Measurements from ENCODE around the gene FFAR2. TPM values are rescaled to one million over a fixed set of nuclear protein-coding genes. Genes with fewer than 3 reads are reported as not detected.
"Not testable (repeated sequence)": the region's sequence is repeated elsewhere in the genome, so short reads cannot be mapped to it uniquely, and the experiment has no call there.

Gene FFAR2
- total and polyA plus RNA-seq, 2 donors (not counting 3 experiments of a cell fraction or from before 2014, with no cell fraction given): not detected

DNA sequence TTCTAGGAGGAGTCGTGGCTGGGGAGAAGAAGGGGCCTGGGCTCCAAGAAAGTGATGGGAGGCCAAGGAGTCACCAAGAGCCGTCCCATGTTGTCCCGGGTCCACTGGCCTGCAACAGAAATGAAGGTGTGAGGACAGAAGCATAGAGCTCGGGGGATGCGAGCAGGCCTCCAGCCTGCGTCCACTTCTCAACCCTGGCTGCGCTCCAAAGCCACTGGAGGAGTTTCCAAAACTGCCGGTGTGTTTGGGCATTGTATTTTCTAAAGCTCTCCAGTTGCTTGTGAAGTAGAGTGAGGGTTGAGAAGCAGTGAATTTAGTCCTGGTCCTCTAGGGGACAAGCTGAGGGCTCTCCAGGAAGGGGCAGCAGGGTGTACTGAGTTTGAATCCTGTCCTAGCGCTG is 13.0 kb downstream of the FFAR2 start:
- Histone ChIP-seq H3K27me3 (ENCODE audit: control insufficient read depth in 2 of 2, insufficient read depth in 2 of 2, low read length in 2 of 2) (no peaks in the 10 kb centered on the region), H3K4me2 (ENCODE audit: insufficient read depth, low read length) (no peak overlapping the region), H2AFZ (ENCODE audit: low read depth, low read length) (no peak overlapping the region), H3K4me1 (ENCODE audit: control insufficient read depth, extremely low read depth, insufficient read depth, low read length) (no peaks in the 10 kb centered on the region), H3K79me2 (ENCODE audit: control insufficient read depth, insufficient read depth, low read length) (no peaks in the 10 kb centered on the region), H3K9ac (replicated peaks; ENCODE audit: extremely low read depth, insufficient read depth, low read length) (no peak overlapping the region), H4K20me1 (replicated peaks; ENCODE audit: control insufficient read depth, extremely low read depth, insufficient read depth, low read length) (no peaks in the 10 kb centered on the region), H3K4me3 (replicated peaks in 1 of 3; ENCODE audit: insufficient read depth in 1 of 3, low read depth in 1 of 3, low read length in 3 of 3) (no peak overlapping the region), H3K27ac (ENCODE audit: insufficient read depth, low read depth, low read length) (no peak overlapping the region), H3K9me3 (replicated peaks; ENCODE audit: control insufficient read depth, insufficient read depth, low read length) (no peaks in the 10 kb centered on the region), H3K36me3 (ENCODE audit: control insufficient read depth in 2 of 2, extremely low read depth in 1 of 2, insufficient read depth in 2 of 2, low read length in 2 of 2) (no peaks in the 10 kb centered on the region), H3K9me1 (replicated peaks; ENCODE audit: control insufficient read depth, extremely low read depth, insufficient read depth, low read length) (no peaks in the 10 kb centered on the region)
- FAIRE-seq (no peak), DNase-seq (ENCODE audit: low read depth, low spot score) (no peak)
- TF ChIP-seq POLR2A (IDR thresholded peaks at IDR 0.05; ENCODE audit: low read depth, low read length) (no peak), JUN (IDR thresholded peaks at IDR 0.05; ENCODE audit: borderline replicate concordance, insufficient read depth, insufficient read length, low read depth) (no peak), GATA2 (IDR thresholded peaks at IDR 0.05; ENCODE audit: insufficient read depth, insufficient read length, low read depth, low read length) (no peak), FOS (IDR thresholded peaks at IDR 0.05; ENCODE audit: borderline replicate concordance, insufficient read depth, low read length) (no peak), MYC (IDR thresholded peaks at IDR 0.05; ENCODE audit: low read depth, low read length) (no peak), POLR2AphosphoS5 (IDR thresholded peaks at IDR 0.05; ENCODE audit: insufficient read depth, low read depth, low read length) (no peak), EZH2 (IDR thresholded peaks at IDR 0.05; ENCODE audit: borderline replicate concordance, low read depth, low read length, severe bottlenecking) (no peak)
- TF ChIP-seq, protein P1, sequence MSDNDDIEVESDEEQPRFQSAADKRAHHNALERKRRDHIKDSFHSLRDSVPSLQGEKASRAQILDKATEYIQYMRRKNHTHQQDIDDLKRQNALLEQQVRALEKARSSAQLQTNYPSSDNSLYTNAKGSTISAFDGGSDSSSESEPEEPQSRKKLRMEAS (IDR thresholded peaks at IDR 0.05; ENCODE audit: insufficient read depth, insufficient read length): no peak
- TF ChIP-seq, protein P2, sequence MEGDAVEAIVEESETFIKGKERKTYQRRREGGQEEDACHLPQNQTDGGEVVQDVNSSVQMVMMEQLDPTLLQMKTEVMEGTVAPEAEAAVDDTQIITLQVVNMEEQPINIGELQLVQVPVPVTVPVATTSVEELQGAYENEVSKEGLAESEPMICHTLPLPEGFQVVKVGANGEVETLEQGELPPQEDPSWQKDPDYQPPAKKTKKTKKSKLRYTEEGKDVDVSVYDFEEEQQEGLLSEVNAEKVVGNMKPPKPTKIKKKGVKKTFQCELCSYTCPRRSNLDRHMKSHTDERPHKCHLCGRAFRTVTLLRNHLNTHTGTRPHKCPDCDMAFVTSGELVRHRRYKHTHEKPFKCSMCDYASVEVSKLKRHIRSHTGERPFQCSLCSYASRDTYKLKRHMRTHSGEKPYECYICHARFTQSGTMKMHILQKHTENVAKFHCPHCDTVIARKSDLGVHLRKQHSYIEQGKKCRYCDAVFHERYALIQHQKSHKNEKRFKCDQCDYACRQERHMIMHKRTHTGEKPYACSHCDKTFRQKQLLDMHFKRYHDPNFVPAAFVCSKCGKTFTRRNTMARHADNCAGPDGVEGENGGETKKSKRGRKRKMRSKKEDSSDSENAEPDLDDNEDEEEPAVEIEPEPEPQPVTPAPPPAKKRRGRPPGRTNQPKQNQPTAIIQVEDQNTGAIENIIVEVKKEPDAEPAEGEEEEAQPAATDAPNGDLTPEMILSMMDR (IDR thresholded peaks at IDR 0.05; ENCODE audit: extremely low read depth in 1 of 2, insufficient read depth in 1 of 2, low read depth in 1 of 2, low read length in 2 of 2): no peak
- ChIA-PET POLR2A (interaction anchor here (0.7 kb wide), 1 partner anchor 27 kb away, joined by 5 read pairs; no protein-coding TSS in a partner anchor), CTCF (no interaction called here)
- no TSS peak for BruUV-seq (replicated peaks)
- intact Hi-C loops (cut with micrococcal nuclease) (no loop called here), dilution Hi-C loops (cut with MboI; ENCODE audit: extremely low pct_ligation_motif_present, low sequenced_read_pairs) (no loop called here)

DNA sequence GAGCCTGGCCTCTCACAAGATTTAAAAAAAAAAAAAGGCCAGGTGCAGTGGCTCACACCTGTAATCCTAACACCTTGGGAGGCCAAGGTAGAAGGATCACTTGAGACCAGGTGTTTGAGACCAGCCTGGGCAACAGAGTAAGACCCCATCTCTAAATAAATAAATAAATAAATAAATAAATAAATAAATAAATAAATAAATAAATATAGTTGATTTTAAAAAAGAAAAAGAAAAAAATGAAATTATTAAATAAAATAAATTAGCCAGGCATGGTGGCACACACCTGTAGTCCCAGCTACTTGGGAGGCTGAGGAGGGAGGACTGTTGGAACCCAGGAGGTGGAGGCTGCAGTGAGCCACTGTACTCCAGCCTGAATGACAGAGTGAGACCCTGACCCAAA is 13.7 kb downstream of the FFAR2 start:
- intact Hi-C loops (cut with micrococcal nuclease); H4K20me1 ChIP-seq (replicated peaks; ENCODE audit: control insufficient read depth, extremely low read depth, insufficient read depth, low read length); H3K27ac ChIP-seq (ENCODE audit: insufficient read depth, low read depth, low read length); DNase-seq (ENCODE audit: low read depth, low spot score); H3K9me1 ChIP-seq (replicated peaks; ENCODE audit: control insufficient read depth, extremely low read depth, insufficient read depth, low read length); H3K9ac ChIP-seq (replicated peaks; ENCODE audit: extremely low read depth, insufficient read depth, low read length); POLR2A ChIA-PET; H3K4me3 ChIP-seq (replicated peaks in 1 of 3; ENCODE audit: insufficient read depth in 1 of 3, low read depth in 1 of 3, low read length in 3 of 3); H2AFZ ChIP-seq (ENCODE audit: low read depth, low read length); dilution Hi-C loops (cut with MboI; ENCODE audit: extremely low pct_ligation_motif_present, low sequenced_read_pairs); FAIRE-seq; H3K9me3 ChIP-seq (replicated peaks; ENCODE audit: control insufficient read depth, insufficient read depth, low read length); BruUV-seq (replicated peaks); H3K4me1 ChIP-seq (ENCODE audit: control insufficient read depth, extremely low read depth, insufficient read depth, low read length); H3K36me3 ChIP-seq (ENCODE audit: control insufficient read depth in 2 of 2, extremely low read depth in 1 of 2, insufficient read depth in 2 of 2, low read length in 2 of 2); H3K79me2 ChIP-seq (ENCODE audit: control insufficient read depth, insufficient read depth, low read length); H3K27me3 ChIP-seq (ENCODE audit: control insufficient read depth in 2 of 2, insufficient read depth in 2 of 2, low read length in 2 of 2); H3K4me2 ChIP-seq (ENCODE audit: insufficient read depth, low read length): not testable (repeated sequence)
- CTCF ChIA-PET: interaction anchor here (0.9 to 2.6 kb wide), 2 partner anchors 9 to 34 kb away, joined by 3 to 6 read pairs; no protein-coding TSS in a partner anchor
